Fibroblast of gingiva (primary cell): ENCODE data around the gene KRT71.
A peak's percentile ranks its signal among the peaks of the same experiment; 100 is the strongest.

Source experiments
- DNase-seq: peaks from one replicate; pipeline ENCODE4 v3.0.0-alpha.2; 2011; ENCODE audit warnings: low read depth

Gene KRT71

DNA sequence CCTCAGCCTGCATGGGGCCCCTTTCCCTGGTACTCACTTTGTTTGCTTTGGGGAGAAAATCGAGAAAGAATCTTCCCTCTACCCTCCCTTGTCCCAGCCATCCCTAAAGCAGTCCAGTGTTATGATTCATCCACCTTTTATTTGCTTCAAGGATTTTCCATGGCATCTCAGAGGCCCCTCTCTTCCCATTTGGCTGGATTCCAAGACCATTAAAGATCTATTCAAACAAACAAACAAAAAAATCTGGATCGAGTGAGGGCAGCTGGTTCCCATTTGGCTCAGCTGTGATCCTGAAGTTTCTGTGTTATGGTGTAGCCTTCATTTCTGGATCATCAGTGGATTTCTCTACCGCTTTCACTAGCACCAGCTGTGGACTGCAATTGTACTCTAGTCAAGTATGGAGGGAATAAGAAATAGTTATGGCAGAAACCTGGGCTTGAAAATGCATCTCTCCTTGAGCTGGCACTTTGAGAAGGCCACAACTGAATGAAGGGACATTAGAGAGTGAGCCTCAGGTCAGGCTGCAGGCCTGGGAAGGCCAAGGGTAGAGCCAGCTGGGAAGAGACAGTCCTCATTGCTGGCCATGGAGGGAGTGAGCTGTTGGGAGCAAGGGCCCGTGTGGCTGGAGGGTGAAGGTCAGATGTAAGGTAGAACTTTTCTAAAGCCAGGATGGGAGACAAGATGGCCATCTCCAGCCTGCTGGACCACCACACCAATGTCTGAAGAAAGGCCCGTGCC is 13.7 kb downstream of the KRT71 start:
- DNase-seq = peak; percentile 56

DNA sequence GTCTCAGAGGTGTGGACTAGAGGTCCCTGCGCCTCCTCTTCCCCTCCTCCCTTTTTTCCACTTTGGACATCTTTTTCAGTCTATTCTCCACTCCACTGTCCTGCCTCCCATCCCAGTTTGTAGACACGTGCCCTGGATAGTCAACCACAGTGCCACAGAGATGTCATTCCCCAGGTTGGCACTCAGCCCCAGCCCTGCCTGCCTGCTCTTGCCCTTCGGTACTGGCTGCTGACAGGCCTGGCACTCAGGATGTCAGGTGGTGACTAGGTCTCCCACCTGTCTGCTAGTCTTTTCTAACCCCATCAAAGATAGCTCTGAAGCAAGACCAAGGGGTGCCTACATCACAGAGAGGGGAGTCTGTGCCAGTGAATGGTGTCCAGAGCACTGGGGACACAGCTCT is 15.8 kb downstream of the KRT71 start:
- no peak for DNase-seq

DNA sequence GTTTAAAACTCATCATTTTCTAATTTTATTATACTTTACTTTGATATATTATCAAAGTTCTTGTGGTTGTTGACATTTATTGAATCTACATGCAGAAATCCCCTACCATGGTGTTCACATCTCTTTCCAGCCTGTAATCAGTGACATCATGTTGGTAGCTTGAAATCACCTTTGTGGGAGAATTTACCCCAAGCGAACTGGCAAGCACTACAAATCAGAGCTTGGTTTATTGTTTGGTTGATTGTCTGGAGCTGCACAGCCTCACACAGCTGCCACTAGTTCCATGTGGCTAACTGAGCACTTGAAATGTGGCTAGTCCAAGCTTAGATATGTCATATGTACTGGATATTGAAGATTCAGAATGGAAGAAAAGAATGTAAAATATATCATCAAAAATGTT is 17.4 kb downstream of the KRT71 start:
- no peak for DNase-seq

DNA sequence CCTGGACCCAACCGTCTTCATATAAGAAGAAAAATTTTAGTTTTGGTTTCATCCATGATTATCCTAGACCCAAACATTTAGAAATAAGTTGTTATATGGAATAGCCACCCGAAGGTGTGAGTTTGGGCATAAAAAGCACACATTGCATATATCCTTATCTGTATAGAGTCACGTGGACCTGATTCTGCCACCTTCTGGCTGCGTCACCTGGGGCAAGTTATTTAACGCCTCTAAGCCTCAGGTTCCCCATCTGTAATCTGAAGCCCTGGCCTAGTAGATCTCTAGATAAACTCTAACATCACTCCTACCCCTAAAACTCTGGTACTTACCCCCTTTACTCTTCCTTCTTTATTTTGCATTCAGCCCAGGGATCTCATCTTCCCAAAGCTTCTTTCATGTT is 18.5 kb downstream of the KRT71 start:
- no peak for DNase-seq

DNA sequence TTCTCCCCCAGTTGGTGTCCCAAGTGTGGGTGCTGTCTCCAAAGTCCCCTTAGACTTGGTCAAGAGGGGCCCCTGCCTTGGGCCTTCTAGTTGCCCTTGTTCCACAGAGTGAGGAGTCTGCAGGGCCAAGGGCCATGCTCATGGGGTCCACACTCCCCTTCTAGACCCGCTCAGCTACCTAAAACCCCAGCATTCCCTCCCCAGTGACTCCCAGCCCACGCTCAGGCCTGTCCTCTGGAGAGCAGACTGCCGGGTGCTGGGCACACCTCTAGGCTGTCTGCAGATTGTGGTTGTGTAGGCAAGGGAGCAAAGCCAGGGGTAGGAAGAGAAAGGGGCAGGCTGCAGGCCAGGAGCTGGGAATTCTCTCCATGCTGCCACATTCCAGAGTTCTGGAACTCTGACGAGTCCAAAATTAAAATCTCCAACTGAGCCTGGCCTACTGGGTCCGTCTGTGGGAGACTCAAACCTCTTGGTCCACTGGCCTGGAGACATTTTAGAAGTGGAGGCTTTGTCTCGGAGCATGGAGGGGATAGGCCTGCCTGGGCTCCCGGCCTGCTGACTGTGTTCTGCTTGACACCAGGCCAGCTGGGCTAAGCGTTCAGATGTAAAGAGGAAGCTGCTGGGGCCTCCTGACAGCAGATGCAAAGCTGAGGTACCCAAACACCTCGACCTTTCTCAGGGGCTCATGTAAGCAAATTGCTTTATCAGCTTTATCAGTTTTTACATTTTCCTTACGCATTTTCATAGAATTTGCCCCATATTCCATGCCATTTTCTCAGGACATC is 19.1 kb downstream of the KRT71 start:
- DNase-seq = no peak

GRCh38 chr12:52532636-52533035 is 20.3 kb downstream of the KRT71 start:
- no peak for DNase-seq

GRCh38 chr12:52531566-52532300 is 21.2 kb downstream of the KRT71 start:
- no peak for DNase-seq

DNA sequence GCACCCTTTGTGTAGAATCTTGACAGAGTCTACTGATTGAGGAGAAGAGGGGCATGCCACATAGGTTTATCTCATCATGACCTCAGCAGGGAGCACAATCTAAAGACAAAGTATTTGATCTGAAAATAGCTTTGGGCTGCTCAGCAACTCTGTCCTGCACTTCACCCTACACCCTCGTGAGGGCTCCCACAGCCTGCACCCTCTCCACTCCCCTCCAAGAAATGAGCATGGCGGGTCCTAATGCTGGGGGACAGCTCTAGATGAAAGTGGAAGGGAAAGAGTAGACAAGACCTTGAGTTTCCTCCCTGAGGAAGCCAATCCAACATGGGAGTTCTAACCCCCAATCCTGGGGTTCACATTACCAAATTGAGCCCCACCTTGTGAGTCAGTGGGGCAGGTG is 22.0 kb downstream of the KRT71 start:
- DNase-seq = no peak

- DNase-seq = no peak
Measured at GRCh38 chr12:52530366-52530765, 22.6 kb downstream of the KRT71 start.

DNA sequence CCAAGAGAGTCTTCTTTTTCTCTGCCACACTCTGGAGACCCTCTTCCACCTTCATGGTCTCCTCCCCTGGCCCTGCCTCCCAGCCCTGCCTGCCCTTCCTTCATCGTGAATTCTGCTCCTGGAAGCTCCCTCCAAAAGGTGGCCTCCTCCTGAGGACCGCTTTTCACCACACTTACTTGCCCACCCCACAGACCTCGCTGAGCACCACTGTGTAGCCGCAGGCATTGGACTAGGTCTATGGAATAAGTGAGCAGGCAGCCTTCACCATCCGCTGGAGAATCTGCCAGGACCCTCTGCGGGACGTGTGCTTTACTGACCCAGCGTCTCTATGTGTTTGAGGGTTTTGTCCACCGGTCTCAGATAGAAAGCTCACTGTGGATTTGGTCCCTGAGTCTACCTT is 23.1 kb downstream of the KRT71 start:
- DNase-seq = no peak

- no peak for DNase-seq
Measured at GRCh38 chr12:52529417-52529816, 23.5 kb downstream of the KRT71 start.

GRCh38 chr12:52528641-52529143 is 24.3 kb downstream of the KRT71 start:
- no peak for DNase-seq

DNA sequence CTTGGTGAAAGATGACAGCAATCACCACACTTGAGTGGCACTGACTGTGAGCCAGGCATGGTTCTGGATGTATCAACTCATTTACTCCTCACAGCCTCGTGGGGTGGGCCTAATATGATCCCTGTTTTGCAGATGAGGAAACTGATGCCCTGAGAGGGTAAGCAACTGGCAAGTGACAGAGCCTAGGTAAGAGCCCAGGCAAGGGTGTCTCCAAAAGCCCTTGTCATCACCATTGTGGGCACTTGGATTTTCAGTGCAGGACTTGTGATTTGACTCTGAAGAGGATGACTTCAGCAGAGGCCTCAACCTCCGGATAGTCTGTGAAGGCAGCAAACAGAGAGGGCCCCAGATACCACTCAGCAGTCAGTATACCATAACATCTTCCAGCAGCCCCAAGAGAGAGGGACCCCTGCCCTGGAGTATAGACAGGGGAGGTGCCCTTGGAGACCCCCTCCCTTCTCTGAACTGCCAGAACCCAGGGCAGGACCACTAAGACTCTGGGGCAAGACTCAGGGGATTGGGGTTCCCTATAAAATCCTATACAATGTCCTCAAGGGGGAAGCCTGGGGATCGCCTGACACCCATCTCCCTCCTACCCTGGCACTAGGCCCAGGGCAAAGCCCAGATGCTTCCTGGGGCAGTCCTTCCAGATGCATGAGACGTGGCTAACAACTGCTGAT is 25.7 kb downstream of the KRT71 start:
- no peak for DNase-seq

DNA sequence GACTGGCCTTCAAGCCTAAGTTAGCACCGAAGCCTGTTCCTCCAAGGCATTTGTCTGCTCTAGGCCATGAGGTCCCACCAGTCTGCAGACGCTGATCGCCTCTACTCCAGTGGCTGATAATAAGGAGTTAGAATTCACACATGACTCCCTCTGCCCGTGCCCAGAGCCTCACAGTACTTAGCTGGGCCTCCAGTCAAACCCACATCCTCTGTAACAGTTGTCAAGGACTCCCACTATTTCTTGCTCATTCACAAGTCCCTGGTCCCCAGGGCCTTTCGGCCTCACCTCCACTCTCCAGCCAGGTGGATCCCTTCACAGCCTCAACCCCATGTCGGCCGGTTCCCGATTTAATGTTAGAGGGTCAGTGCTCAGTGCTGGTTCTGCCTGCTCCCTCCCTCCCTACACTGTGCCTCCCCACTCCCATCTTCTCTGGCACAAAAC is 26.4 kb downstream of the KRT71 start:
- no peak for DNase-seq

DNA sequence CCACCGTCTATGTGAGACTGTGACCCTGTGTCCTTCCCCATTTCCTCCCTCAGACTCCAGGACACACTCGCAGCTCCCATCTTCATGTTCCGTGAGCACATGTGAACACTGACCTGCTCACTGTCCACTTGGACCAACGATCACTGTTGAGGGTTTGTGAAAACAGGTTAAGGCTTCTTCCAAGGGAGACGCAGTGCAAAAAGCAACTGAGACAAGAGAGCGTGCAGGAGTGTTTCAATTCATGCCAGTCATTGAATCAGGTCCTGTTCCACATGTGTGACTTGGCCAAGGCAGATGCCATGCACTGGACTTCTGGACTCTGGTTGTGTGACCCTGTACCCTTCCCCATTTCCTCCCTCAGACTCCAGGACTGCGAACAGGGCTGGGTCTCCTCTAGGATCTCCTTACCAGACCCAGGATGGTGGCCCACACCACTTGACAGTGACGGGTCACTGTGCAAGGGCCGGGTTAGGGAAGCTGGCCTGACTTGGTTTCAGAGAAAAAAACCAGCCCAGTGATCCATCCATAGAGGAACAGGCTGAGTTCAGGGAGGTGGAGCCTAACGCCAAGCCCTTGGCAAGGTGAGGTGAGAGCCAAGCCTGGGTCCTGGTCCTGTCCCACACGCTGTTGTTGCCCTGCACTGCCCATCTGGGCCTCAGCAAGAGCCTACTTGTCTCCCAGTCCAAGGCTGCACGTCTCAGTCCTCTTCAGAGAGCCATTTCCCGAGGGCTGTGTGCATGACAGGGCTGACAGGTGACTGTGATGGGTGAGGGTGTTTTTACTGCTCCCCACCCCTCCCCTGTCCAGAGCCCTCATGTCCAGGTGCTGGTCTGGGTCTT is 27.1 kb downstream of the KRT71 start:
- no peak for DNase-seq

- no peak for DNase-seq
Measured at GRCh38 chr12:52524898-52525591, 27.9 kb downstream of the KRT71 start.

DNA sequence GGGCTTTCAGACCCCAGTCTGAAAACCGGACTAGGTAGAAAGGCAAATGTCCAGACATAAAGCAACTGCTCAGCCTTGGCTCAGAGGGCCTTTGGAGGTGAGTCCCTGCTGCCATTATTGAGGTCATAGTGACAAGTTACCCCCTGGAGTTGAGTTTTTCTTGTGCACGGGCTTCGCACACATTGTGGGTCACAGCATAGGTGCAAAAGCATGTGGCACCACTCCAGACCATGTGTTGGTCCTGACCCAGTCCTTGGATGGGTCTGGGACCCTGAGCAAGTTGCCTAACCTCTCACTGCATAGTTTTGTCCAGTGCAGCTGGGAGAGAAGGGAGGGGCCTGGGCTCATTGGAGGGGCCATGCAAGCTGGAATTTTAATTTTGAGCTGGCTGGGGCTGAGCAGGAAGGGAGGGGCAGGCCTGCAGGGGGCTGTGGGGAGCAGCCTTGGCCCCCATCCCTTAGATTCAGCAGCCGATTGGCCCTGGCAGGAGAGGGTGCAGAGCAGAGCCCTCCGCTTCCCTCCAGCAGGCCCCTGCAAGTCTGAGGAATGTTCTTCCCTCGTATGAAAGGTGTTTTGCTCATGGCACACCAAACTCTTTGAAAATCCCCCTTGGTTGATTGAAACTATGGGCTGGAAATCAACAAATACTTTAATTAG is 28.6 kb downstream of the KRT71 start:
- no peak for DNase-seq

GRCh38 chr12:52523824-52524223 is 29.1 kb downstream of the KRT71 start:
- no peak for DNase-seq

GRCh38 chr12:52522346-52523011 is 30.5 kb downstream of the KRT71 start:
- peak; percentile 42 for DNase-seq
